GM21526 (cell line): ENCODE data around the gene MLLT6.

Experiments
- ATAC-seq: cut with Tn5 transposase; IDR thresholded peaks from one replicate; pipeline ENCODE4 v1.9.1; 2021; ENCODE audit warnings: moderate library complexity; ENCODE audit not compliant: unreplicated experiment, low FRiP score

Gene MLLT6

DNA sequence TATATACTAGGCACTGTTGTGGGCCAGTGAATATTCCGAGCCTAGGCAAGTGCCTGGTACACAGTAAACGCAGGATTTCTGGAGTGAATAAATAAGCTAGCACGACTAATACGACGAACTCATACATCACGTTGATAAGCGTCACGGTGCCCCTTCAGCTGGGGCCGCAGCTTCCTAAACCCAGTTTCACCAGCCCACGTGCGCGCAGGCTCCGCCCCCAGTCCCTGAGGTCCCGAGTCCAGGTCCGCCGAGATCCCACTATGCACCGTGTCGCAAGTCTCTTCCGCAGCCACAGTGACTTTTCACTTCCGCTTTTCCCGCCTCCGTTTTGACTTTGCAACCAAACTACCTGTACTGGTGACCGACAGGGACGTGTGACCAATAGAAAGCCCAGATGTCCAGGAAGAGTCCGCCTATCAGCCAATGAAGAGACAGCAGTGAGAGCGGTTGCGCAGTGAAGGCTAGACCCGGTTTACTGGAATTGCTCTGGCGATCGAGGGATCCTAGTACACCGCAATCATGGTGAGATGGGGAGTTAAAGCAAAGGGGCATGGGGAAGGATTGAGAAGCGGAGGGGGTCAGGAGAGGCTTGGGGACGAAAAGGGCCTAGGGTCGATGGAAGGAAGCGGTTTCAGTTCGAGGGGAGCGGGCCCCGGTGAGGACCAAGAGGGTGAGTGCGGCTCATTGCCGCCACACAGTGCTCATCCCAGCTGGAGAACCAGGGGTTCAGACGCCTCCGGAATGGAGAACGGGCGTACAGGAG is 47.4 kb downstream of the MLLT6 start, which contains the start of gene PSMB3:
Gene PSMB3 (plus strand): TSS at position 434 of the 763 bp plus-strand sequence. CDS start 86 bp downstream, at position 520.
- peak; percentile 73 for ATAC-seq

DNA sequence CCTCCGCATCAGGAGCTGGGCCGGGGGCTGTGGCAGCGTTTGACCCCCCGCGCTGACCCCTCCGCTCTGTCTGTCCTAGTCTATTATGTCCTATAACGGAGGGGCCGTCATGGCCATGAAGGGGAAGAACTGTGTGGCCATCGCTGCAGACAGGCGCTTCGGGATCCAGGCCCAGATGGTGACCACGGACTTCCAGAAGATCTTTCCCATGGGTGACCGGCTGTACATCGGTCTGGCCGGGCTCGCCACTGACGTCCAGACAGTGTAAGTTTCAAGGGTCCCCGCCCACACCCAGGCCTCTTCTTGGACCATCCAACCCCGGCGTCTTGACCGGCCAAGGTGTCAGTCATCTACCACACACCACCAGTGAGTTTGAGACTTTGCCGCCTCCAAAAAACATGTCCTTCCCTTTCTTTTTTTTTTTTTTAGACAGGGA is 48.0 kb downstream of the MLLT6 start:
- no peak for ATAC-seq

DNA sequence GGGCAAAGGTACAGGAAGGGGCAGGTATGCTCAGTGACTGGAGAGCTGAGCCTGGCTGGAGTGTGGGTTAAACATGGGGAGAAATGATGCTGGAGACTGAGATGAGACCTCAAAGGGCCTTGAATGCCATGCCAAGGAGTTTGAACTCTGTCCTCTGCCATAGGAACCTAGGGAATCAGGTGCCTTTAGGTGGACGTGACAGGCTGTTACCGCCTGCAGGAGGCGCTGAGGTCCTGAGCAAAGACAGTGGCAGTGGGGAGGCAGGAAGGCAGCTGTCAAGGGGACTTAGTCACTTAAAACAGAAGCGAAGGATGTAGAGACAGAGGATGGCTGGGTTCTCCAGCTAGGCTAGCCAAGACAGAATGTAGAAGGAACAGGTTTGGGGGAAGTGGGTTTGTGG is 56.5 kb downstream of the MLLT6 start:
- ATAC-seq: no peak

DNA sequence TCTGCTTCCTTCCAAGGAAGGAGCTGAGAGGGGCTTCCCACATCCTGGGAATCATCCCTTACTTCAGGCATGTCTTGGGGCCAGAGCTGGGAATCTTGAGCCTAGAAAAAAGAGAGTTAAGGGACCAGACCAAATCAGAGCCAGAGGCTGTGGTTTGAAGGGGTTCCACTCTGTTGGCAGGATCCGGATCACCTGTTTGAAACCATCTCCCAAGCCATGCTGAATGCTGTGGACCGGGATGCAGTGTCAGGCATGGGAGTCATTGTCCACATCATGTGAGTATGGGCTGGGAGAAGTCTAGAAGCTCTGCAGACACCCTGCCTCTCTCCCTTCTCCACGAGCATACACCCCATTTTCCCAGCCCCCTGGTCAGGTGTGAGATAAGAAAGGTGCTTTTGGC is 57.2 kb downstream of the MLLT6 start:
- no peak for ATAC-seq

DNA sequence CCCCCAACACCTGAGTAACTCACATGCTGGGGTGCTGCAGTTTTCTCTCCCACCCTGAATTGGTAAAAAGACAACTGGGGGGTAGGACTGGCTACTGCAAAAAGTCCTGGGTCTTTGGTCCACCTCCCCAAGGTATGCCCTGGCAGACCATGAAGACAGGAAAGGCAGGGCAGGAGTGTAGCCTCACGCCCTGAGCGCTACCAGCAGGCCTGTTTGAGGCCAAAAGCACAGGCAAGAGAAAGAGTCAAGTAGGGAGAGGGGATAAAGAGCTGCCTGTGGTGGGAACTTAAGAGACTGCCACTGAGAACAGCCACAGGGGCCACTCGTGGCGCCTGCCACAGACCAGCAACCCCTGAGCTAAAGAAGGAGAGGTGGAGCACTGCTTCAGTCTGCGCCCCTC is 61.3 kb downstream of the MLLT6 start:
- no peak for ATAC-seq

DNA sequence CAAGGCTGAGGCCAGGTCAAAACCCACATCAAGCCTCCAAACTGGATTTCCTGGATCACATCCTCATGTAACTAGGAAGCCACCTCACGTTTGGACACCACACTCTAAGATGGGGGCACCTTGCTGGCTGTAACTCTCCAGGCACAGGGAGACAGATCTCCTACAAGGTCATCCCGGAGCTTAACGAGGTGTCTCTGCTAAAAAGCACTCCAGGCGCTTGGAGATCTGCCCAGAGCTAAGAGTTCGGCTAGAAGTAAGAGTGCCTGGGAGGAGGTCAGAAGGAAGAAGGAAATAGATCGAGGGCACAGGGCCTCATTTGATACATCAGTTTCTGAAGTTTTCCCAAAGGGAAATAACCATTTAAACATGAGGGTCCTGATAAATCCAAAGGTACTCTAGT is 63.3 kb downstream of the MLLT6 start:
- ATAC-seq: no peak

DNA sequence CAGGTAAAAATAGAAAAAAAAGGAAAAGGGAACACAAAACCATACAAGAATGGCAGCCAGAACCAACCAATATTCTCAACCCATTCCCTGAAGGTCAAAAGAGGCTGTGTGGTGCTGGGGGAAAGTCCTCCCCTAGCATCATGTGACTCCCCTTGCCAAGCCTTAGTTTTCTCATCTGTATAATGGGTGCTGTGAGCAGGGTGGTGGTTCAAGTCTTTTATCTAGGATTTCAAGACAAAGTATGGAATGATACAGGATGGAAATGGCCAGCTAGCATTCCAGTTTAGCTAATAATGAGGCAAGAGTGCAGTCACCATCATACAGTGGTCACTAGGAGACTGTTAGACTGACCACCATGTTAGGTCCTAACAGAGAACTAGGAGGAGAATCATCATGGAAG is 68.2 kb downstream of the MLLT6 start:
- ATAC-seq: no peak

DNA sequence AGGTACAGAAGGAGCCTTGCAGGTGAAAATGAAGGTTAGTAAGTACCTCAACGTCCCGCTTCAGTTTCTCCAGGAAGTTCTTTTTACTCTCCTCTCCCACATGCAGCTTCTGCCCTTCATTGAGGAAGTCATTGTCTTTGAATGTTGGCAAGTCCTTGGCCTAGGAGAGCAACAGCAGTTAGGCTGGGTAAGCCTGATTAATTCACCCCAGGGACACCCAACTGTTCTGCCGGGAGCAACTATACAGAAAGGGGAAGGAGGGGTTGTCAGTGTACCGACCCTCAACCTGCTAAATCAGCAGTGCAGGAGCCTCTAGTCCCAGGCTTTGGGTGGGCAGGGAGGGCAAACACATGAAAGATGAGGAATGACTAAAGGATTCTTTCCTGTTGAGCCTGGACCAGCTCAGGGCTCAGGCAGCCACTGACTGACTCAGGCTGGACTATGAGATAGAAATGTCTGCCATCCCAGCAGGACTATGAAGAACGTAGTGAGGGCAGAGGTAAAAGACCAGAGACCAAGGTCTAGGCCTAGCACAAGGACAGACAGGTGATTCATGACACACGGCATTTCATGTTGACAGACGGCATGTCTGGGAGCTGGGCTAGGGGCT is 72.7 kb downstream of the MLLT6 start:
- no peak for ATAC-seq
